ENCODE results near the gene PCDHGB5.
"Not testable (repeated sequence)": the region's sequence is repeated elsewhere in the genome, so short reads cannot be mapped to it uniquely, and the experiment has no call there.

The PCDHGB5 gene

DNA sequence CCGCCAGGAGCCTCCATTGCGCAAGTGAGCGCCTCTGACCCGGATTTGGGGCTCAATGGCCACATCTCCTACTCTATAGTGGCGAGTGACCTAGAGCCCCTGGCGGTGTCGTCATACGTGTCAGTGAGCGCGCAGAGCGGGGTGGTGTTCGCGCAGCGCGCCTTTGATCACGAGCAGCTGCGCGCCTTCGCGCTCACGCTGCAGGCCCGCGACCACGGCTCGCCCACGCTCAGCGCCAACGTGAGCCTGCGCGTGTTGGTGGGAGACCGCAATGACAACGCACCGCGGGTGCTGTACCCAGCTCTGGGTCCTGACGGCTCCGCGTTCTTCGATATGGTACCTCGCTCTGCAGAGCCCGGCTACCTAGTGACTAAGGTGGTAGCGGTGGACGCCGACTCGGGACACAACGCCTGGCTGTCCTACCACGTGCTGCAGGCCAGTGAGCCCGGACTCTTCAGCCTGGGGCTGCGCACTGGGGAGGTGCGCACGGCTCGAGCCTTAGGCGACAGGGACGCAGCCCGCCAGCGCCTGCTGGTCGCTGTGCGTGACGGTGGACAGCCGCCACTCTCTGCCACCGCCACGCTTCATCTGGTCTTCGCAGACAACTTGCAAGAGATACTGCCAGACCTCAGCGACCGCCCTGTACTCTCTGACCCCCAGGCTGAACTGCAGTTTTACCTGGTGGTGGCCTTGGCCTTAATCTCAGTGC lies 12.0 kb downstream of the PCDHGB5 start:
- no peak for DNase-seq (ENCODE audit: low read depth in 2 of 2)

DNA sequence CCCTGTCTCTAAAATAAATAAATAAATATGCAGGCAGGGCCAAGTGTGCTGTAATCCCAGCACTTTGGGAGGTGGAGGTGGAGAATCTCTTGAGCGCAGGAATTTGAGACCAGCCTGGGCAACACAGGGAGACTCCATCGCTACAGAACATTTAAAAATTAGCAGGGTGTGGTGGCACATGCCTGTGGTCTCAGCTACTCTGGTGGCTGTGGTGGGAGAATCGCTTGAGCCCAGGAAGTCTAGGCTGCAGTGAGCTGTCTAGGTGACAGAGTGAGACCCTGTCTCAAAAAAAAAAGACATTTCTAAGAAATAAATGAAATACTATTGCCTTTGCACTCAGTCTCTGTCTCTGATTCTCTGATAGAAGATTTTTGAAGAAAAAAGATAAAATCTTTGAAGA lies 13.8 kb downstream of the PCDHGB5 start:
- no peak for DNase-seq (ENCODE audit: low read depth in 2 of 2)

DNA sequence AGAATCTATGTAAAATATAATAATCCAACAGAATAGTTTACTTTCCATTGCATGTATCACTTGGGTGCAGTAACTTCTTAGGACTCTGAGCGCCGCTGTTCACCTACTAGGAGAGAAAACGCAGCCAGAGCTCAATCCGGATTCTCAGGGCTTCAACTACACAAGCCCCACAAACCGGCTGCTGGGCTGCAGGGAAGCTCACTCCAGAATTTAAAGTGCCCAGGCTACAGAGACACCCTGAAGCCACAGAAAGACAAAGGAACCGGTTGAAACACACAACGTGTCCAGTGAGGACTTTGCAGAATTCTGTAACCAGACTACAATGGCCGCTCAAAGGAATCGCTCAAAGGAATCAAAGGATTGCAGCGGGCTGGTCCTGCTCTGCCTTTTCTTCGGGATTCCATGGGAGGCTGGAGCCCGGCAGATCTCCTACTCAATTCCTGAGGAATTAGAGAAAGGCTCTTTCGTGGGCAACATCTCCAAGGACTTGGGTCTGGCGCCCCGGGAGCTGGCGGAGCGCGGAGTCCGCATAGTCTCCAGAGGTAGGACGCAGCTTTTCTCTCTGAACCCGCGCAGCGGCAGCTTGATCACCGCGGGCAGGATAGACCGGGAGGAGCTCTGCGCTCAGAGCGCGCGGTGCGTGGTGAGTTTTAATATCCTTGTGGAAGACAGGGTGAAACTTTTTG lies 15.2 kb downstream of the PCDHGB5 start, which contains the start of gene PCDHGA10:
Gene PCDHGA10 (plus strand): TSS at position 134 of the 686 bp plus-strand sequence. CDS start 189 bp downstream, at position 323.
- peak in 1 of 2 donors; percentile 51 for DNase-seq (ENCODE audit: low read depth in 2 of 2)

DNA sequence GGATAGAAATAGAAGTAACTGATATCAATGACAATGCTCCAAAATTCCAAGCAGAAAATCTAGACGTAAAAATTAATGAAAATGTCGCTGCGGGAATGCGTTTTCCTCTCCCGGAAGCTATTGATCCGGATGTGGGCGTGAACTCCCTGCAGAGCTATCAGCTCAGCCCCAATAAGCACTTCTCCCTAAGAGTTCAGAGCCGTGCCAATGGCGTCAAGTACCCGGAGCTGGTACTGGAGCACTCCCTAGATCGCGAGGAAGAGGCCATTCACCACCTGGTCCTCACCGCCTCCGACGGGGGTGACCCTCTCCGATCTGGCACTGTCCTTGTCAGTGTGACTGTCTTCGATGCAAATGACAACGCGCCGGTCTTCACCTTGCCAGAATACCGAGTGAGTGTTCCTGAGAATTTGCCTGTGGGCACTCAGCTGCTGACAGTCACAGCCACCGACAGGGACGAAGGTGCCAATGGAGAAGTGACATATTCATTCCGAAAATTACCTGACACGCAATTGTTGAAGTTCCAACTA lies 15.9 kb downstream of the PCDHGB5 start:
- no peak for DNase-seq (ENCODE audit: low read depth in 2 of 2)

DNA sequence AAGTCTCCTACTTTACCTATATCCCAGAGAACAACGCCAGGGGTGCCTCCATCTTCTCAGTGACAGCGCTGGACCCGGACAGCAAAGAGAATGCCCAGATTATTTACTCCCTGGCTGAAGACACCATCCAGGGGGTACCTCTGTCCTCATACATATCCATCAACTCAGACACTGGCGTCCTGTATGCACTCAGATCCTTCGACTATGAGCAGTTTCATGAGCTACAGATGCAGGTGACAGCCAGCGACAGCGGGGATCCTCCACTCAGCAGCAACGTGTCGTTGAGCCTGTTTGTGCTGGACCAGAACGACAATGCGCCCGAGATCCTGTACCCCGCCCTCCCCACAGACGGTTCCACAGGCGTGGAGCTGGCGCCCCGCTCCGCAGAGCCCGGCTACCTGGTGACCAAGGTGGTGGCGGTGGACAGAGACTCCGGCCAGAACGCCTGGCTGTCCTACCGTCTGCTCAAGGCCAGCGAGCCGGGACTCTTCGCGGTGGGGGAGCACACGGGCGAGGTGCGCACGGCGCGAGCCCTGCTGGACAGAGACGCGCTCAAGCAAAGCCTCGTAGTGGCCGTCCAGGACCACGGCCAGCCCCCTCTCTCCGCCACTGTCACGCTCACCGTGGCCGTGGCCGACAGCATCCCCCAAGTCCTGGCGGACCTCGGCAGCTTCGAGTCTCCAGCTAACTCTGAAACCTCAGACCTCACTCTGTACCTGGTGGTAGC lies 17.0 kb downstream of the PCDHGB5 start:
- not testable (repeated sequence) for DNase-seq (ENCODE audit: low read depth in 2 of 2)

DNA sequence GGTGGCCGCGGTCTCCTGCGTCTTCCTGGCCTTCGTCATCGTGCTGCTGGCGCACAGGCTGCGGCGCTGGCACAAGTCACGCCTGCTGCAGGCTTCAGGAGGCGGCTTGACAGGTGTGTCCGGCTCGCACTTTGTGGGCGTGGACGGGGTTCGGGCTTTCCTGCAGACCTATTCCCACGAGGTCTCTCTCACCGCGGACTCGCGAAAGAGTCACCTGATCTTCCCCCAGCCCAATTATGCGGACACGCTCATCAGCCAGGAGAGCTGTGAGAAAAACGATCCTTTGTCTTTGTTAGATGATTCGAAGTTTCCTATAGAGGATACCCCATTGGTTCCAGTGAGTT lies 17.5 kb downstream of the PCDHGB5 start:
- not testable (repeated sequence) for DNase-seq (ENCODE audit: low read depth in 2 of 2)

DNA sequence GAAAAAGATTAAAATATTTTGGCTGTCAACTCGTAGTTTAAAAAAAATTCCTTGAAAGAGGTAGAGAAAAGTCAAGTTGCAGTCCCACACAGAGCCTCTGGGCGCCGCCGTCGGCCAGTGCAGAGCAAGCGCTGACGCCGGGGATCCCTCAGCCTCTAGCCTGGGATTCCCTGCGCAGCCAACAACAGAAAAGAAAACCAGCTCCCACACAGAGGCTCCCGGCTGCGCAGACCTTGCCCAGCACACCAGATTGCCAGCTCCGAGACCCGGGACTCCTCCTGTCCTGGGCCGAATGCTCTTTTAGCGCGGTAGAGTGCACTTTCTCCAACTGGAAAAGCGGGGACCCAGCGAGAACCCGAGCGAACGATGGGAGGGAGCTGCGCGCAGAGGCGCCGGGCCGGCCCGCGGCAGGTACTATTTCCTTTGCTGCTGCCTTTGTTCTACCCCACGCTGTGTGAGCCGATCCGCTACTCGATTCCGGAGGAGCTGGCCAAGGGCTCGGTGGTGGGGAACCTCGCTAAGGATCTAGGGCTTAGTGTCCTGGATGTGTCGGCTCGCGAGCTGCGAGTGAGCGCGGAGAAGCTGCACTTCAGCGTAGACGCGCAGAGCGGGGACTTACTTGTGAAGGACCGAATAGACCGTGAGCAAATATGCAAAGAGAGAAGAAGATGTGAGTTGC lies 19.9 kb downstream of the PCDHGB5 start, which contains the start of gene PCDHGB7:
Gene PCDHGB7 (plus strand): TSS at position 184 of the 679 bp plus-strand sequence. CDS start 183 bp downstream, at position 367.
- peak; percentile 48 to 51 for DNase-seq (ENCODE audit: low read depth in 2 of 2)

DNA sequence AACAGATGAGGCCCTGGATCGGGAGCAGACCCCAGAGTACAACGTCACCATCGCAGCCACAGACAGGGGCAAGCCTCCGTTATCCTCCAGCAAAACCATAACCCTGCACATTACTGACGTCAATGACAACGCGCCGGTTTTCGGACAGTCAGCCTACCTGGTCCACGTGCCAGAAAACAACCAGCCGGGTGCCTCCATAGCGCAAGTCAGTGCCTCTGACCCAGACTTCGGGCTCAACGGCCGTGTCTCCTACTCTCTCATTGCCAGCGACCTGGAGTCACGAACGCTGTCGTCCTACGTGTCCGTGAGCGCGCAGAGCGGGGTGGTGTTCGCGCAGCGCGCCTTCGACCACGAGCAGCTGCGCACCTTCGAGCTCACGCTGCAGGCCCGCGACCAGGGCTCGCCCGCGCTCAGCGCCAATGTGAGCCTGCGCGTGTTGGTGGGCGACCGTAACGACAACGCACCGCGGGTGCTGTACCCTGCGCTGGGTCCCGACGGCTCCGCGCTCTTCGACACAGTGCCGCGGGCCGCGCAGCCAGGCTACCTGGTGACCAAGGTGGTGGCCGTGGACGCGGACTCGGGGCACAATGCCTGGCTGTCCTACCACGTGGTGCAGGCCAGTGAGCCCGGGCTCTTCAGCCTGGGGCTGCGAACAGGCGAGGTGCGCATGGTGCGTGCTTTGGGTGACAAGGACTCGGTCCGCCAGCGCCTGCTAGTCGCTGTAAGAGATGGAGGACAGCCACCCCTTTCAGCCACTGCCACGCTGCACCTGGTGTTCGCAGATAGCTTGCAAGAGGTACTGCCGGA lies 21.5 kb downstream of the PCDHGB5 start:
- DNase-seq (ENCODE audit: low read depth in 2 of 2), result no peak

DNA sequence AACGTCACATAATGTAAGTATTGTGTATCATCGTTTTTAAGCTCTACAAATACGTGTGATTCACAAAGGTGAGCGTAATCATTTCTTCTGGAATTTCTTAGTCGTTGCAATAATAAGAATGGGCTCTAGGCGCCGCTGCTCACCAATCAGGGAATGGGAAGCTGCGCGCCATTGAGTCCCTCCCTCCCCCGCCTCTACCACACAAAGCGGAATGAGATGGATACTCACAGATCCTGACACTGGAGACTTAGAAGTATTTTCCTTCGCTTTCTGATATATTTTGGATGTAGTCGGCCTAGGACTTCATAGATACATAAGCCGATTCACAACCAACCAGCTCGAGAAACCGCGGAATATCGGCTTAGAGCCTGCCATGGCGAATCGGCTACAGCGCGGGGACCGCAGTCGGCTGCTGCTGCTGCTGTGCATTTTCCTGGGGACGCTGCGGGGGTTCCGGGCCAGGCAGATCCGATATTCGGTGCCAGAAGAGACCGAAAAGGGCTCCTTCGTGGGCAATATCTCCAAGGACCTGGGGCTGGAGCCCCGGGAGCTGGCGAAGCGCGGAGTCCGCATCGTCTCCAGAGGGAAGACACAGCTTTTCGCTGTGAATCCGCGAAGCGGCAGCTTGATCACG lies 23.2 kb downstream of the PCDHGB5 start, which contains the start of gene PCDHGA11:
Gene PCDHGA11 (plus strand): TSS at position 197 of the 634 bp plus-strand sequence. CDS start 177 bp downstream, at position 374.
- DNase-seq (ENCODE audit: low read depth in 2 of 2), result peak in 1 of 2 donors; percentile 39

DNA sequence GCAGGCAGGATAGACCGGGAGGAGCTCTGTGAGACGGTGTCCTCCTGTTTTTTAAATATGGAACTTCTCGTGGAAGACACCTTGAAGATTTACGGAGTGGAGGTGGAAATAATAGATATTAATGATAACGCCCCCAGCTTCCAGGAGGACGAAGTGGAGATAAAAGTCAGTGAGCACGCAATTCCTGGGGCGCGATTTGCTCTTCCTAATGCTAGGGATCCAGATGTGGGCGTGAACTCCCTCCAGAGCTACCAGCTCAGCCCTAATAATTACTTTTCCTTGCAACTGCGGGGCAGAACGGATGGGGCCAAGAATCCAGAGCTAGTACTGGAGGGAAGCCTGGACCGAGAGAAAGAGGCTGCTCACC lies 23.7 kb downstream of the PCDHGB5 start:
- no peak for DNase-seq (ENCODE audit: low read depth in 2 of 2)

DNA sequence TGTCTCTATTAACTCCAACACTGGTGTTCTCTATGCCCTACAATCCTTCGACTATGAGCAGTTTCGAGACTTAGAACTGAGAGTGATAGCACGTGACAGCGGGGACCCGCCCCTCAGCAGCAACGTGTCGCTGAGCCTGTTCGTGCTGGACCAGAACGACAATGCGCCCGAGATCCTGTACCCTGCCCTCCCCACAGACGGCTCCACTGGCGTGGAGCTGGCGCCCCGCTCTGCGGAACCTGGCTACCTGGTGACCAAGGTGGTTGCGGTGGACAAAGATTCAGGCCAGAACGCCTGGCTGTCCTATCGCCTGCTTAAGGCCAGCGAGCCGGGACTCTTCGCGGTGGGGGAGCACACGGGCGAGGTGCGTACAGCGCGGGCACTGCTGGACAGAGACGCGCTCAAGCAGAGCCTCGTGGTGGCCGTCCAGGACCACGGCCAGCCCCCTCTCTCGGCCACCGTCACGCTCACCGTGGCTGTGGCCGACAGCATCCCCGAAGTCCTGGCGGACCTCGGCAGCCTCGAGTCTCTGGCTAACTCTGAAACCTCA lies 25.1 kb downstream of the PCDHGB5 start:
- no peak for DNase-seq (ENCODE audit: low read depth in 2 of 2)

DNA sequence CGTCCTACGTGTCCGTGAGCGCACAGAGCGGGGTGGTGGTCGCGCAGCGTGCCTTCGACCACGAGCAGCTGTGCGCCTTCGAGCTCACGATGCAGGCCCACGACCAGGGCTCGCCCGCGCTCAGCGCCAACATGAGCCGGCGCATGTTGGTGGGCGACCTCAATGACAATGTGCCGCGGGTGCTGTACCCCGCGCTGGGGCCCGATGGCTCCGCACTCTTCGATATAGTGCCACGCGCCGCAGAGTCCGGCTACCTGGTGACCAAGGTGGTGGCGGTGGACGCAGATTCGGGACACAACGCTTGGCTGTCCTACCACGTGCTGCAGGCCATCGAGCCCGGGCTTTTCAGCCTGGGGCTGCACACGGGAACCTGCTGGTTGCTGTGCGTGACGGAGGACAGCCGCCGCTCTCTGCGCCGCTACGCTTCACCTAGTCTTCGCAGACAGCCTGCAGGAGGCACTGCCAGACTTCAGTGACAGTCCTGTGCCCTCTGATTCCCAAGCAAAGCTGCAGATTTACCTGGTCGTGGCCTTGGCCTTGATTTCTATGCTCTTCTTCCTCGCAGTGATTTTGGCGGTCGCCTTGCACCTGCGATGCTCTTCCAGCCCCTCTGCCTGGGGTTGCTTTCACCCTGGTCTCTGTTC lies 30.2 kb downstream of the PCDHGB5 start:
- DNase-seq (ENCODE audit: low read depth in 2 of 2), result no peak

DNA sequence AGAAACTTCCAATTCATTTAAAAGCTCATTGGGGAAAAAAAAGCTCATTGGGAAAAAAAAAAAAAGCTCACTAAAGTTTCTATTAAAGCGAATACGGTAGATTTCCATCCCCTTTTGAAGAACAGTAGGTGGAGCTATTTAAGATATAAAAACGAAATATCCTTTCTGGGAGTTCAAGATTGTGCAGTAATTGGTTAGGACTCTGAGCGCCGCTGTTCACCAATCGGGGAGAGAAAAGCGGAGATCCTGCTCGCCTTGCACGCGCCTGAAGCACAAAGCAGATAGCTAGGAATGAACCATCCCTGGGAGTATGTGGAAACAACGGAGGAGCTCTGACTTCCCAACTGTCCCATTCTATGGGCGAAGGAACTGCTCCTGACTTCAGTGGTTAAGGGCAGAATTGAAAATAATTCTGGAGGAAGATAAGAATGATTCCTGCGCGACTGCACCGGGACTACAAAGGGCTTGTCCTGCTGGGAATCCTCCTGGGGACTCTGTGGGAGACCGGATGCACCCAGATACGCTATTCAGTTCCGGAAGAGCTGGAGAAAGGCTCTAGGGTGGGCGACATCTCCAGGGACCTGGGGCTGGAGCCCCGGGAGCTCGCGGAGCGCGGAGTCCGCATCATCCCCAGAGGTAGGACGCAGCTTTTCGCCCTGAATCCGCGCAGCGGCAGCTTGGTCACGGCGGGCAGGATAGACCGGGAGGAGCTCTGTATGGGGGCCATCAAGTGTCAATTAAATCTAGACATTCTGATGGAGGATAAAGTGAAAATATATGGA lies 32.8 kb downstream of the PCDHGB5 start, which contains the start of gene PCDHGA12:
Gene PCDHGA12 (plus strand): TSS at position 176 of the 782 bp plus-strand sequence. CDS start 253 bp downstream, at position 429.
- no peak for DNase-seq (ENCODE audit: low read depth in 2 of 2)

DNA sequence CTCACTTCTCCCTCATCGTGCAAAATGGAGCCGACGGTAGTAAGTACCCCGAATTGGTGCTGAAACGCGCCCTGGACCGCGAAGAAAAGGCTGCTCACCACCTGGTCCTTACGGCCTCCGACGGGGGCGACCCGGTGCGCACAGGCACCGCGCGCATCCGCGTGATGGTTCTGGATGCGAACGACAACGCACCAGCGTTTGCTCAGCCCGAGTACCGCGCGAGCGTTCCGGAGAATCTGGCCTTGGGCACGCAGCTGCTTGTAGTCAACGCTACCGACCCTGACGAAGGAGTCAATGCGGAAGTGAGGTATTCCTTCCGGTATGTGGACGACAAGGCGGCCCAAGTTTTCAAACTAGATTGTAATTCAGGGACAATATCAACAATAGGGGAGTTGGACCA lies 33.5 kb downstream of the PCDHGB5 start:
- no peak for DNase-seq (ENCODE audit: low read depth in 2 of 2)

DNA sequence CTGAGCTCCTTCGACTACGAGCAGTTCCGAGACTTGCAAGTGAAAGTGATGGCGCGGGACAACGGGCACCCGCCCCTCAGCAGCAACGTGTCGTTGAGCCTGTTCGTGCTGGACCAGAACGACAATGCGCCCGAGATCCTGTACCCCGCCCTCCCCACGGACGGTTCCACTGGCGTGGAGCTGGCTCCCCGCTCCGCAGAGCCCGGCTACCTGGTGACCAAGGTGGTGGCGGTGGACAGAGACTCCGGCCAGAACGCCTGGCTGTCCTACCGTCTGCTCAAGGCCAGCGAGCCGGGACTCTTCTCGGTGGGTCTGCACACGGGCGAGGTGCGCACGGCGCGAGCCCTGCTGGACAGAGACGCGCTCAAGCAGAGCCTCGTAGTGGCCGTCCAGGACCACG lies 34.6 kb downstream of the PCDHGB5 start:
- DNase-seq (ENCODE audit: low read depth in 2 of 2), result not testable (repeated sequence)

DNA sequence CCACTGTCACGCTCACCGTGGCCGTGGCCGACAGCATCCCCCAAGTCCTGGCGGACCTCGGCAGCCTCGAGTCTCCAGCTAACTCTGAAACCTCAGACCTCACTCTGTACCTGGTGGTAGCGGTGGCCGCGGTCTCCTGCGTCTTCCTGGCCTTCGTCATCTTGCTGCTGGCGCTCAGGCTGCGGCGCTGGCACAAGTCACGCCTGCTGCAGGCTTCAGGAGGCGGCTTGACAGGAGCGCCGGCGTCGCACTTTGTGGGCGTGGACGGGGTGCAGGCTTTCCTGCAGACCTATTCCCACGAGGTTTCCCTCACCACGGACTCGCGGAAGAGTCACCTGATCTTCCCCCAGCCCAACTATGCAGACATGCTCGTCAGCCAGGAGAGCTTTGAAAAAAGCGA lies 35.0 kb downstream of the PCDHGB5 start:
- not testable (repeated sequence) for DNase-seq (ENCODE audit: low read depth in 2 of 2)

DNA sequence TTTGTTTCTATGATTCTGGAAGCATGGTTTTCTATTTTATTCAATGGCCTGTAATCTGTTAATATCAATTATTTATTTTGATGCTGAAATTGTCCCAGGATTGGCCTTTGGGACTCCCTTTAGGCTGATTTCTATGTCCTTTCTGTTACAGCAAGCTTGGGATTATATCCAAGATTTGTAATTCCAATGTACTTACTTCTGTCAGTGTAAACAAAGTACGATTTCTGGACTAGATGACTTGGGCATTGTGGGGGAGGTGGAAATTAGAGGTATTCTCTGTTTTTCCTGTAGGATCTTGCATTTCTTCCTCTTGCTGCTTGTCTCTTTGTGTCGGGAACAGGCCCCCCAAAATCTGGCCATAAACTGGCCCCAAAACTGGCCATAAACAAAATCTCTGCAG lies 36.3 kb downstream of the PCDHGB5 start:
- no peak for DNase-seq (ENCODE audit: low read depth in 2 of 2)

DNA sequence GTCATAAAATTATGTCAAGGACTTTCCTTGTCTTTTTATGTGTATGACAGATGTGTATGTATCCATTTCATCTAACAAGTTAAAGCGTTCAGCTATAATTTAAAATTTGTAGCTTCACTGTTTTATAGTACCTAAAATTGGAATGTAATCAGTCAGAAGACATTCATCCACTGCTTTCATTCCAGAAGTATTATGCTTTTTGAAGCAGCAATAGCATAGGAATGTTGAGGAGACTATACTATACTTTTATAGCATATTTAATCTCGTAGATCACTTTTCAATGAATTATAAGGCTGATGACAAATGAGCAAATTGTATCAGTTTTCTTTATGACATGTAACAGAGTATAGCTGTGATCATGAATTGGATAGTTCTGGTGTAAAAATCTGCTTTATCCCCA lies 39.5 kb downstream of the PCDHGB5 start:
- no peak for DNase-seq (ENCODE audit: low read depth in 2 of 2)

All from stimulated activated CD4-positive, alpha-beta T cell treated with anti-CD3 and anti-CD28 coated beads, Interleukin-4, amount 100 ng/mL, for 48 hours (primary cell).